B cell (primary cell): ENCODE data around the gene FBXW5. TPM values are rescaled to one million over a fixed set of nuclear protein-coding genes. Genes with fewer than 3 reads are reported as not detected.

Source experiments
- ATAC-seq: fragments of 200-7000 bp; cut with Tn5 transposase; one replicate; pipeline ENCODE4 v1.10.0; 2021; ENCODE audit warnings: low read depth, mild to moderate bottlenecking, moderate number of reproducible peaks, moderate library complexity
- CTCF ChIA-PET: fragments of 350-600 bp; sonication (Branson Sonifier 250); formaldehyde crosslinking; loops from one replicate; lab custom pipeline; 2021; ENCODE audit warnings: antibody characterized with exemption, inconsistent platforms; lab: Charles Lee
- POLR2A ChIA-PET: fragments of 350-600 bp; sonication (Branson Sonifier 250); formaldehyde crosslinking; loops from one replicate; lab custom pipeline; 2021; ENCODE audit warnings: antibody characterized with exemption; lab: Charles Lee
- DNase-seq: peaks from one replicate; pipeline ENCODE4 v3.0.0; 2013
- H2AFZ ChIP-seq: 2 replicates; pipeline ENCODE4 v1.6.1; 2012; ENCODE audit warnings: mild to moderate bottlenecking, low read depth, low read length; ENCODE audit not compliant: insufficient read depth, poor library complexity, severe bottlenecking
- H3K27ac ChIP-seq, 2 donors: 1 replicate in 1 of 2; 2 replicates in 1 of 2; pipeline ENCODE4 v1.5.1; 2012 to 2013; ENCODE audit warnings: low read length in 2 of 2, mild to moderate bottlenecking in 2 of 2, moderate library complexity in 1 of 2
- H3K27me3 ChIP-seq, 4 experiments: fragments of 200-600 bp in 1 of 4; sonication (generic) in 1 of 4; replicated peaks in 1 of 4; 1 replicate in 2 of 4; 2 replicates in 2 of 4; pipeline versions ENCODE4 v1.6.1 to v1.7.0; 2013 to 2016; ENCODE audit warnings: low read length in 3 of 4, mild to moderate bottlenecking in 2 of 4, mixed read lengths in 1 of 4, moderate library complexity in 1 of 4; ENCODE audit not compliant: insufficient read depth in 4 of 4, control insufficient read depth in 3 of 4; ENCODE audit errors: control extremely low read depth in 1 of 4
- H3K36me3 ChIP-seq, 2 experiments: replicated peaks in 1 of 2; 1 replicate in 1 of 2; 2 replicates in 1 of 2; pipeline versions ENCODE4 v1.6.1 to v1.7.1; 2013; ENCODE audit warnings: low read length in 1 of 2; ENCODE audit not compliant: insufficient read depth in 2 of 2, control insufficient read depth in 1 of 2; ENCODE audit errors: control extremely low read depth in 1 of 2, extremely low read depth in 1 of 2
- H3K4me1 ChIP-seq, 2 donors: fragments of 200-600 bp in 1 of 2; sonication (generic) in 1 of 2; 1 replicate in 1 of 2; 2 replicates in 1 of 2; pipeline versions ENCODE4 v1.5.1 to v1.6.1; 2013 to 2017; ENCODE audit warnings: low read length in 2 of 2; ENCODE audit not compliant: control insufficient read depth in 2 of 2, insufficient read depth in 2 of 2
- H3K4me2 ChIP-seq: replicated peaks from 2 replicates; pipeline ENCODE3; 2012; ENCODE audit warnings: mild to moderate bottlenecking, low read depth, low read length; ENCODE audit not compliant: poor library complexity, severe bottlenecking
- H3K4me3 ChIP-seq, 5 experiments: fragments of 200-600 bp in 1 of 5; sonication (generic) in 1 of 5; 1 replicate in 3 of 5; 2 replicates in 2 of 5; pipeline versions ENCODE4 v1.5.1 to v1.7.0; 2011 to 2016; ENCODE audit warnings: low read length in 4 of 5, mild to moderate bottlenecking in 4 of 5, low read depth in 2 of 5, control low read depth in 1 of 5, moderate library complexity in 1 of 5; ENCODE audit not compliant: insufficient read depth in 1 of 5; ENCODE audit errors: control extremely low read depth in 1 of 5, extremely low read depth in 1 of 5
- H3K79me2 ChIP-seq: fragments of 200-600 bp; sonication (generic); one replicate; pipeline ENCODE4 v1.6.0; 2016; ENCODE audit warnings: low read length; ENCODE audit not compliant: control insufficient read depth, insufficient read depth
- H3K9ac ChIP-seq: fragments of 200-600 bp; sonication (generic); 2 replicates; pipeline ENCODE4 v1.6.1; 2017; ENCODE audit warnings: mild to moderate bottlenecking, low read length, moderate library complexity
- H3K9me3 ChIP-seq, 3 donors: one replicate each; pipeline versions ENCODE4 v1.6.1 to v1.7.1; 2013; ENCODE audit warnings: low read length in 2 of 3; ENCODE audit not compliant: control insufficient read depth in 2 of 3, insufficient read depth in 1 of 3; ENCODE audit errors: control extremely low read depth in 1 of 3
- H4K20me1 ChIP-seq: 2 replicates; pipeline ENCODE4 v1.6.0; 2012; ENCODE audit warnings: mild to moderate bottlenecking, low read length; ENCODE audit not compliant: insufficient read depth, control insufficient read depth, poor library complexity, severe bottlenecking
- H3K27ac Mint-ChIP-seq: one replicate; pipeline ENCODE4 v1.8.0; 2021; ENCODE audit warnings: mixed read lengths
- H3K27me3 Mint-ChIP-seq: one replicate; pipeline ENCODE4 v1.8.0; 2021; ENCODE audit warnings: mixed read lengths
- H3K4me1 Mint-ChIP-seq: one replicate; pipeline ENCODE4 v1.8.0; 2021; ENCODE audit warnings: mixed read lengths
- H3K4me3 Mint-ChIP-seq: one replicate; pipeline ENCODE4 v1.8.0; 2021; ENCODE audit warnings: mixed read lengths
- H3K9me3 Mint-ChIP-seq: one replicate; pipeline ENCODE4 v1.8.0; 2022; ENCODE audit warnings: mixed read lengths; ENCODE audit not compliant: insufficient read depth
- EZH2 ChIP-seq: IDR thresholded peaks from 2 replicates; pipeline ENCODE4 v1.6.1; 2012; ENCODE audit warnings: borderline replicate concordance, low read depth, mild to moderate bottlenecking, moderate library complexity, low read length; ENCODE audit not compliant: insufficient read depth, poor library complexity, severe bottlenecking
- WGBS: methylation state at CpG from one replicate; pipeline ENCODE4 v1.1.5; 2013; ENCODE audit warnings: missing lambda C conversion rate; ENCODE audit not compliant: insufficient coverage; 5-methylcytosine and 5-hydroxymethylcytosine counted together
- intact Hi-C: fragments of 100-400 bp; cut with micrococcal nuclease; formaldehyde crosslinking; loops from one replicate; pipeline ENCODE4 v1.10.0; 2022
- polyA plus RNA-seq: library from polyadenylated mRNA; depleted of rRNA; stranded (reverse); fragments of >200 nt; gene quantifications from 2 replicates; pipeline ENCODE4 v1.2.3, GENCODE V29; 2012
- total RNA-seq, 2 donors: library from RNA; stranded (reverse); fragments of 120-200 nt in 1 of 2; gene quantifications; 1 replicate in 1 of 2; 2 replicates in 1 of 2; pipeline versions ENCODE4 v1.2.3 to v1.2.4, GENCODE V29; 2013 to 2022
- TF ChIP-seq, protein P1 (sequence below): fragments of 200-600 bp; IDR thresholded peaks from one replicate; pipeline ENCODE4 v1.8.0; 2022; ENCODE audit warnings: antibody characterized with exemption, mild to moderate bottlenecking

FBXW5 gene
- total and polyA plus RNA-seq, 2 donors (not counting 1 experiment from before 2014, with no cell fraction given), result 99.6 to 195 TPM

DNA sequence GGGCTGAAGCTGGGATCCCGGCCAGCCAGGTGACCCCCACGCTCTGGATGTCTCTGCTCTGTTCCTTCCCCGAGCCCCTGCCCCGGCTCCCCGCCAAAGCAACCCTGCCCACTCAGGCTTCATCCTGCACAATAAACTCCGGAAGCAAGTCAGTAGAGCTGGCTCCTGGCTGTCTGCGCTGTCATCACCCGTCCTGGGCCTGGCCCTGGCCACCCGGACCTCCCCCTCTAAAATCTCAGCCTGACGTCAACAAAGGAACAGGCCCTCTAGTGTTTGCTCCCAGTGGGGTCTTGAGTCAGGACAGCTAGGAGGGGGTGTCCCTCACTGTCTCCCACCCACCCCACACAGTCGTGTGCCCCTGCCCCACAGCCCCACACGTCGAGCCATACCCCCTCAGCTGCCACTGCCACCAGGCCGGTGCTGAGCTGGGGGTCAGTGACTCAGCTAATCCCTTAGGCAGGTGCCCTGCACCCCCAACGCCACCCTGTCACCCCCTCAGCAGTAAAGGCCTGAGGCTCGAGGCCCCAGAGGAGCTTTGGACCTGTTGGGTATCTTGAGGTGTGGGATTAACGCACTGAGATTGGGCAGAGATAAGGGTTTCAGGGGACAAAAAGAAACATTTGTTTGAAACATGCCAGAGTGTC lies 37.2 kb upstream of the FBXW5 start:
- Mint-ChIP-seq H3K4me1 (peaks cover 7% of the 10 kb centered on the region), H3K27ac (no peak overlapping the region), H3K4me3 (no peak overlapping the region), H3K9me3 (no peaks in the 10 kb centered on the region), H3K27me3 (peaks cover 18% of the 10 kb centered on the region)
- H4K20me1 ChIP-seq, result no peaks in the 10 kb centered on the region
- DNase-seq (no peak), ATAC-seq (no peak)
- ChIA-PET POLR2A (interaction anchor here (0.6 kb wide), 1 partner anchor 14 kb away, joined by 3 read pairs; no protein-coding TSS in a partner anchor), CTCF (no interaction called here)
- H2AFZ ChIP-seq, result no peak overlapping the region
- WGBS, result 87% methylated on average over 8 of the region's 17 CpGs
- H3K9ac ChIP-seq, result no peak overlapping the region
- H3K4me3 ChIP-seq, result no peak overlapping the region
- H3K79me2 ChIP-seq, result no peaks in the 10 kb centered on the region
- no peaks in the 10 kb centered on the region for H3K36me3 ChIP-seq
- no peak overlapping the region for H3K4me2 ChIP-seq
- TF ChIP-seq, protein P1, sequence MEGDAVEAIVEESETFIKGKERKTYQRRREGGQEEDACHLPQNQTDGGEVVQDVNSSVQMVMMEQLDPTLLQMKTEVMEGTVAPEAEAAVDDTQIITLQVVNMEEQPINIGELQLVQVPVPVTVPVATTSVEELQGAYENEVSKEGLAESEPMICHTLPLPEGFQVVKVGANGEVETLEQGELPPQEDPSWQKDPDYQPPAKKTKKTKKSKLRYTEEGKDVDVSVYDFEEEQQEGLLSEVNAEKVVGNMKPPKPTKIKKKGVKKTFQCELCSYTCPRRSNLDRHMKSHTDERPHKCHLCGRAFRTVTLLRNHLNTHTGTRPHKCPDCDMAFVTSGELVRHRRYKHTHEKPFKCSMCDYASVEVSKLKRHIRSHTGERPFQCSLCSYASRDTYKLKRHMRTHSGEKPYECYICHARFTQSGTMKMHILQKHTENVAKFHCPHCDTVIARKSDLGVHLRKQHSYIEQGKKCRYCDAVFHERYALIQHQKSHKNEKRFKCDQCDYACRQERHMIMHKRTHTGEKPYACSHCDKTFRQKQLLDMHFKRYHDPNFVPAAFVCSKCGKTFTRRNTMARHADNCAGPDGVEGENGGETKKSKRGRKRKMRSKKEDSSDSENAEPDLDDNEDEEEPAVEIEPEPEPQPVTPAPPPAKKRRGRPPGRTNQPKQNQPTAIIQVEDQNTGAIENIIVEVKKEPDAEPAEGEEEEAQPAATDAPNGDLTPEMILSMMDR, result no peak
- TF ChIP-seq EZH2, result no peak
- intact Hi-C loops, result no loop called here
- H3K27me3 ChIP-seq, result peaks cover 0 to 81% (median 19%) of the 10 kb centered on the region in 4 experiments
- peaks cover 0 to 13% (median 0%) of the 10 kb centered on the region in 3 donors for H3K9me3 ChIP-seq
- H3K27ac ChIP-seq, result no peak overlapping the region
- peaks cover 12 to 17% of the 10 kb centered on the region in 2 donors for H3K4me1 ChIP-seq

DNA sequence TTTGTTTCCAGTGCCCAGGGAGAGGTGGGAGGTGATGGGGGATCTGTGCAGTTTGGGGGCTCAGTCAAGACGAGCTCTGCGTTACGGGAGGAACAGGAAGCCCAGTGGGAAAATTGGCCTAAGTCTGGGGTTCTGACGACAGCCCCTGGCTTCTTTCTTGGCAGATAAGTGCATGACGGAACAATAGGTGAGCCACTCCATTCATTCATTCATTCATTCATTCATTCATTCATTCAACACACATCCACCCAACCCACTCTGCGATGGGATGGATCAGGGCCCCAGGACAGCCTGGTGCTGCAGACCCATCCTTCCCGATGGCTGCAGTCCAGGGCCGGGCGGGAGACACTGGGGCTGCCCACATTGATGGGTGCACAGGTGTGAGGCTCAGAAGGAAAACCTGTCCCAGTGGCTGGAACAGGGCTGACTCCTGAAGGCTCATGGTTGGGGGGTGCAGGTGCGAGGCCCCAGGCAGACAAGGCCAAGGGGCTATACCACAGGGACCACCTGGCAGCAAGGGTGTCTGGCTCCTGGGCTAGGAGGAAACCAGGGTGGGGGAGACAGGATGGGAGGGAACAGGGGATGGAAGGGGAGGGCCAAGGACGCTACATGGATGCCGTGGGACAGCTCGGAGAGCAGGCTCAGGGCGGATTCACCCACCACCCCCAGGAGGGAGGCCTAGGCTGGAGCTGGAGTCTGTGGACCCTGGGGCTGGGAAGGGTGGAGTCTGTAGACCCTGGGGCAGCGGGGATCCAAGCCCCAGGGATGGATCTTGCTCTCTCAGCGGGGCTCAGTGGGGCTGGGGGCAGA lies 36.3 kb upstream of the FBXW5 start:
- intact Hi-C loops, result no loop called here
- Mint-ChIP-seq H3K4me1 (peaks cover 4% of the 10 kb centered on the region), H3K4me3 (no peak overlapping the region), H3K27ac (no peak overlapping the region), H3K9me3 (no peaks in the 10 kb centered on the region), H3K27me3 (peaks cover 19% of the 10 kb centered on the region)
- Histone ChIP-seq H3K27ac (no peak overlapping the region), H3K79me2 (no peaks in the 10 kb centered on the region), H3K4me3 (no peak overlapping the region), H3K9ac (no peak overlapping the region), H3K36me3 (no peaks in the 10 kb centered on the region), H2AFZ (no peak overlapping the region), H3K4me1 (peaks cover 12 to 17% of the 10 kb centered on the region in 2 donors), H3K9me3 (peaks cover 0 to 13% (median 0%) of the 10 kb centered on the region in 3 donors), H4K20me1 (no peaks in the 10 kb centered on the region), H3K27me3 (peaks cover 0 to 81% (median 19%) of the 10 kb centered on the region in 4 experiments), H3K4me2 (no peak overlapping the region)
- CTCF ChIA-PET, result no interaction called here
- TF ChIP-seq EZH2, result no peak
- TF ChIP-seq, protein P1, result no peak
- no peak for DNase-seq
- POLR2A ChIA-PET, result no interaction called here
- WGBS, result 95% methylated on average over 8 of the region's 16 CpGs
- ATAC-seq, result no peak
